ENCODE results near the gene PIK3CD.

Gene PIK3CD

DNA sequence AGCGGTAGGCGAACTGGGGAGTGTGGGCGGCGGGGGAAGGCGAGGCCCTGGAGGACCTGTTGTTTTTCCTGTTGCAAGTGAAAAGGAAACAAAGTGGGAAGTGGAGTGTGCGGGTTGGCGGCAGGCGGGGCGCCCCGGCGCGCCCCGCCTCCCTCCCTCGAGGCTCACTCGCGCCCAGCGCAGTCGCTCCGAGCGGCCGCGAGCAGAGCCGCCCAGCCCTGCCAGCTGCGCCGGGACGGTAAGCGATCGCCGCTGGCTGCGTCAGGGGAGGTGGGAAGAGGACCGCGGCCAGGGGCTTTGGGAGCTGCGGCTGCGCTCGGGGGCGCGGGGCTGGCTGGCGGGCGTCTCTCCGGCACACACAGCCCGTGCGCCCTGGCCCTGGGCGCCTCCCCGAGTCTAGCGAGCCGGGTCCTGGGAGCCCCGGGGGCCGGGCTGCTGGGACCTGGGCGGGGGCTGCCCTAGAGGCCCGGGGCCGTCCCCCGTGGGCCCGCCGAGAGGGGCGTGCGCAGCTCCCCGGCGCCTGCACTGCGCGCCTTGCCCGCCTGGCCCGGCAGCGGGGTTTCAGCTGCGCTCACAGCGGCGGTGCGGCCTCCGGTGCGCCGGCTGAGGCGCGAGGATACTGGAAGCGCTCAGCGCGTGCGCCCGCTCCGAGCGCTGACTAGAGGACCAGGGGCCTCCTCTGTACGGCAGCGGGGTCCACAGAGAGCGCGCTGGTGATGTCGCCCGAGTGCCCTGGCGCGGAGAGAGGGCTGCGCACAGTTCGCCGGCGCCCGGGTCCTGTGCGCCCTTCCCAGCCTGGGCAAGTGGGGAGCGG is at the start of gene PIK3CD:
PIK3CD (plus strand) TSS at position 167 of the 814 bp plus-strand sequence. CDS start 58,725 bp downstream, outside the sequence.
- DNase-seq: peak in 1 of 2 experiments; percentile 27

DNA sequence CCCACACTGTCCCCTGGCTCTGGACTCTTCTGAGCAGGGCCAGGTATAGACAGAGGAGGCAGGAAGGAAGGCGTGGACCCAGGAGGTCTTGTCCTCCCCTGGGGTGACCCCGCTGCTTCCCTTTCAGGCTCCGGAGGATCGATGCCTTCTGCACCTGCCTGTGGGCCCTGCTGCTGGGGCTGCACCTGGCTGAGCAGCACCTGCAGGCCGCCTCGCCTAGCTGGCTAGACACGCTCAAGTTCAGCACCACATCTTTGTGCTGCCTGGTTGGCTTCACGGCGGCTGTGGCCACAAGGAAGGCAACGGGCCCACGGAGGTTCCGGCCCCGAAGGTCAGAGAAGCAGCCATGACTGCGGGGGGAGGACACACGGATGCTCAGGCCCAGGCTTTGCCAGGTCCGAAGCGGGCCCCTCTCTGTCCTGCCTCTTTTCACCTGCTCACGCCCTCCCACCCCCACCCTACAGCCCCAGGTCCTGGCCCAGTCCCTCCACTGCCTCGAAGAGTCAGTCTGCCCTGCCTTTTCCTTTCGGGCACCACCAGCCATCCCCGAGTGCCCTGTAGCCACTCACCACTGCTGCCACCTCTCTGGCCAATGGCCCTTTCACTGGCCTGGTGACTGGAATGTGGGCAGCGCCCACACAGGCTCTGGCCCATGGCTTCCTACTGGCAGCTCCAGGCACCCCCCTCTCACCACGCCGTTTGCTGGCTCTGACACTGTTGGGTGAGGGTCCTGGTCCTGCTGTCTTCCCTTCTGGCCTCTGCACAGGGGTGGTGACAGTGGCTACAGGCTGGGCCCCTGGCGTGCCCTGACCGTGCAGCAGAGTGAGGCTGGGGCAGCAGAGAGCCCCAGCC is 49.4 kb upstream of the PIK3CD start:
- DNase-seq: no peak

DNA sequence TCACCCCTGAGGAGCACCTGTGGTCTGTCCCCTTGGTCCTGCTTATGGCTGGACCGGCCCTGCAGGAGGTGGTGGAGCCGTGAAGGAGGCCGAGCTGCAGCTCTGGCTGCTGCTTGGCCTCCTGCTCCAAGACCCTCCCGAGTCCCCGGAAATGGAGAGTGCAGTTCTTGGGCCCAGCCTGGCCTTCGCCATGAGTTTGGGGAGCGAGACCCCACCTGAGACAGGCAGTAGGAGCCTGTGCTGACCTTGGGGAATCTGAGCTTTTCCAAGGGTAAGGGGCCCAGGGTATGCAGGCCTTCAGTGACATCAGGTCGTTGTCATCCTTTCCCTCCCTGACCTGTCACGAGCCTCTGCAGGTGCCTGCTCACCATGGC is 48.8 kb upstream of the PIK3CD start:
- no peak for DNase-seq

GRCh38 chr1:9603307-9603706 is 48.2 kb upstream of the PIK3CD start:
- no peak for DNase-seq

DNA sequence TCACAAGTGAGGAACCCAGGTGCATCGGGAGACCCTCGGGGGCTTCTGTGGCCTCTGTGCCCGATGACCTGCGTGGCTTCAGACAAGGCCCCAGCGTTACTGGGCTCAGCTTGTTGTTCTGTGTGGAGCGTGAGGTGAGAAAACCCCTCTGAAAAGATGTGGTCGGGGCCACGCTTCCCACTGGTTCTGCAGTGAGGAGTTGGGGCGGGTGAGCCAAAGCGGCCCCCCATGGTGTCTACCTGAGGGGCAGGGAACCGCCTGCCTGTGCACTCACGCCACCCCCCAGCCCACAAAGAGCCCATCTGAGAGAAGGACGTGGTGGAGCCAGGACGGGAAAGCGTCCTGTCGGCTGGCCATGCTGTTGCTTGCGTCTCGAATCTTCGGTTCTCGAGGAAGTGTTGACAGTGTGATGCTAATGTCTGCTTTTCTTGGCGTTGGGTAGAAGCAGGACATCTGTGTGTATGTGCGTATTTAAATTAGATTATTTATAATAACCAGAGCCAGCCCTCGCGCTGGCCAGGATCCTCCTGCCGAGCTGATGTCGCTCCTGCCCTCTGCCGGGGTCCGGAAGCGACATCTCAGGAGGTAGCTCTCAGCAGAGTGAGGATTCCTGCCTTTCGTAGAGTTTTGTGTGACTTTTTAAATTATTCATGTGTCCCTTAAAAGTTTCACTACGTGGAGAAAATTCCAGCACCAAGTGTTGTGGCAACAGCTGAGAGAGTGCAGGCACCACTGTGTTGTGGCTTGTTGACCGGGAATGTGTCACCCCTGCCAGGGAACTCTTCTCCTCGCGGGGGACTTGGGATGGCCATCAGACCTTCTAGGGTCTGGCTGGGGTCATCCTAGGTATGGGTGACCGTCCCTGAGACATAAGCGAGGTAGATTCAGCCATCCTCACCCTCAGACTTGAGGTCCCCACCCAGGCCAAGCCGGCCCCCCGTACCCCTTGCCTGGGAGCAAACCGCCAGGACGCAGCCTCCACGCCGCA is 47.5 kb upstream of the PIK3CD start:
- no peak for DNase-seq

GRCh38 chr1:9604836-9605235 is 46.7 kb upstream of the PIK3CD start:
- DNase-seq: no peak

GRCh38 chr1:9605946-9606455 is 45.5 kb upstream of the PIK3CD start:
- DNase-seq: no peak

GRCh38 chr1:9606458-9606857 is 45.1 kb upstream of the PIK3CD start:
- no peak for DNase-seq

GRCh38 chr1:9606948-9607347 is 44.6 kb upstream of the PIK3CD start:
- DNase-seq: no peak

DNA sequence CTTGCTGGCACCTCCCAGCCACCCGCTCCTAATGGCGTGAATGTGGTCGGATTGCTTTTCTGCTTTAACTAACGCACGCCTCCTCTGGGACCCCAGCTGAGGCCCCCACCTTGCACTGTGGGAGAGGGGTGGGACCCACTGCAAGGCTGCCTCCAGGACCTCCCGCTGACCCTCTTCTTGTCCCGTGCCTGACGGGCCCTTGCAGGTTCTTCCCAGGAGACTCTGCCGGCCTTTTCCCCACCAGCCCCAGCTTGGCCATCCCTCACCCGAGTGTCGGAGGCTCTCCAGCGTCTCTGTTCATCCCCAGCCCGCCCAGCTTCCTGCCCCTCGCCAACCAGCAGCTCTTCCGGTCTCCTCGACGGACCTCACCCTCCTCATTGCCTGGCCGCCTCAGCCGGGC is 44.2 kb upstream of the PIK3CD start:
- DNase-seq: no peak

GRCh38 chr1:9609998-9610397 is 41.5 kb upstream of the PIK3CD start:
- DNase-seq: no peak

DNA sequence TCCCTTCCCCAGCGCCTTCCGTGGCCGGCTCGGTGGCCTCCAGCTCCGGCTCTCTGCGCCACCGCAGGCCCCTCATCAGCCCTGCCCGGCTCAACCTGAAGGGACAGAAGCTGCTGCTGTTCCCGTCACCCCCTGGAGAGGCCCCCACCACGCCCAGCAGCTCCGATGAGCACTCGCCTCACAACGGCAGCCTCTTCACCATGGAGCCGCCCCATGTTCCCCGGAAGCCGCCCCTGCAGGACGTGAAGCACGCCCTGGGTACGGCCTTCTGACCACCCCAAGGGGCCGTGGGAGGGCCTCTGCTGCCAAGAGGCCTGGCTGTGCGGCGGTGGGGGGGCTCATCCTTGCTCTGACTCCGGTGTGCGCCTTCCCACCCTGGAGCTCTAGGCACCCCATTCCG is 41.0 kb upstream of the PIK3CD start:
- DNase-seq: no peak

GRCh38 chr1:9611716-9612115 is 39.8 kb upstream of the PIK3CD start:
- no peak for DNase-seq

GRCh38 chr1:9612162-9612845 is 39.2 kb upstream of the PIK3CD start:
- no peak for DNase-seq

DNA sequence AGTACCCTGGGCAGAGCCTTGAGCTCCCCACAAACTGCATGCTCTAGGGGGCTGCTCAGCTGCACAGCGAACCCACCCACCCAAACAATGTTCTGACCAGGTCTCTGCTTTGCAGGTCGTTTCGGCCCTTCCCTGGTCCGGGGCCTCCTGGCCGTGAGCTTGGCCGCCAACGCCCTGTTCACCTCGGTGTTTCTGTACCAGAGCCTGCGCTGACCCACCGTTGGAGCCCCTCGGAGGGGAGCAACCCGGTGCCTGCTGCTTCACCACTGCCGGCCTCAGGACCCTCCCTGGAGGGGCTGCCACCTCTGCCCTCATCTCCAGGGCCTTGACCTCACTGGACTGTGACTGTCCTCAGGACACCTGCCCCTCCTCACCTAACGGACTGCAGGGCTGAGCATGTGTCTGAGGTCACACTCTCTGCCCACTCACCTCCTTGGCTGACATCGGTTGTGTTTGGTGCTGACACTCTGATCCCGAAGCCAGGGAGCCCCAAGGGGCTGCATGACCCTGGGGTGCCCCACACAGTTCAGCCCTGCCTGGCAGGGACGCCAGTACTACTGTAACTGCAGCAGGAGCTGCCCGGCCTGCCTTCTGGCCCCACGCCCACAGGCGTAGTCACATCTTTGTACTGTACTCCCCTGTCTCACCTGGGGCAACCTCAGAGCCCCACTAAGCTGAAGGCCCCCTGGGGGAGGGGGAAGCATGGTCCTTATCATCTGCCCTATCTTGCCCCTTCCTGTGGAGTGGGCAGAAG is 38.5 kb upstream of the PIK3CD start:
- no peak for DNase-seq

GRCh38 chr1:9613625-9614299 is 37.8 kb upstream of the PIK3CD start:
- no peak for DNase-seq

DNA sequence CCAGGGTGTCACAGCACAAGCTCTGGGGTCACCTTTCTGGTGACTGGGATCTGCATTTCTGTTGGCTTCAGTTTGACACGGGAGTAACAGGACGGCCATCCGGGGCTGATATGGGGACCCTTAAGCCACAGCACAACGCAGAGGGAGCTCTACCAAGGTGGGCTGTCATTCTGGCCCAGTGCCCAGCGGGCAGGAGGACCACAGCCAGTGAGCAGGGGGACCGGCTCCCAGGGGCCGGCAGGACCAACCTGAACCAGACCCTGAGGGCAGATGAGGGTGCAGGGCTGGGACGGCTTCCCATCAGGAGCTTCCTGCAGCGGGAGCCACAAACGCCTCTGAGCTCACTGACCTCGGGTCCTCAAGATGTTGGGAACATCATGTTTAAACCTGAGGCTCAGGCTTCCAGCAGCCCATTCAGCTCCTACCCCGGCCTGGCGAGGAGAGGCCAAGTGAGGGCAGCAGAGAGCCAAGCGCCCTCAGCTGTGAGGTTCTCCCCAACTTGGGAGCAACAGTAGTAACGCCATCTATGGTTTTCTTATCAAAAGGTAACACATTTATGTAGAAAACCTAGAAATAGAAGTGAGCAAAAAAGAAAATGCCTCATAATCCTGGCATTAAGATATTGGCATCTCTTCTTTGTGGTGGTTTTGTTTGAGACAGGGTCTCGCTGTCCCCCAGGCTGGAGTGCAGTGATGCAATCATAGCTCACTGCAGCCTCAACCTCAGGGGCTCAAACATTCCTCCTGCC is 36.0 kb upstream of the PIK3CD start:
- DNase-seq: peak; percentile 40 to 50

- no peak for DNase-seq
These were observed 32.4 kb upstream of the PIK3CD start for GRCh38 chr1:9618909-9619679.

DNA sequence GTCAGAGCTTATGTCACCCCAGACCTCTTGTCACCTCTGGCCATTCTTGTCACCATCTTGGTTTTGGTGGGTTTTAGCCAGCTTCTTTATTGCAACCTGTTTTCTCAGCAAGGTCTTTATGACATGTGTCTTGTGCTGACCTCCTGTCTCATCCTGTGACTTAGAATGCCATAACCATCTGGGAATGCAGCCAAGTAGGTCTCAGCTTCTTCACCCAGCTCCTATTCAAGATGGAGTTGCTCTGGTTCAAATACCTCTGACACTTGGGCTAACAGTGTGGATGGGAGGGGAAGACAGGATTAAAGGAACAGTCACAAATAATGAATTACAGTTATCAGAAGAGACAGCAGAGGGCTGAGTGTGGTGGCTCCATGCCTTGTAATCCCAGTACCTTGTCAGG is 30.5 kb upstream of the PIK3CD start:
- DNase-seq: no peak
